GM18517 (cell line): ENCODE measurements around the gene AKT1.
"Not testable (repeated sequence)": the region's sequence is repeated elsewhere in the genome, so short reads cannot be mapped to it uniquely, and the experiment has no call there.

Experiments used
- ATAC-seq: cut with Tn5 transposase; IDR thresholded peaks from one replicate; pipeline ENCODE4 v1.9.1; 2021; ENCODE audit warnings: mild to moderate bottlenecking, moderate library complexity; ENCODE audit not compliant: unreplicated experiment

AKT1 gene

DNA sequence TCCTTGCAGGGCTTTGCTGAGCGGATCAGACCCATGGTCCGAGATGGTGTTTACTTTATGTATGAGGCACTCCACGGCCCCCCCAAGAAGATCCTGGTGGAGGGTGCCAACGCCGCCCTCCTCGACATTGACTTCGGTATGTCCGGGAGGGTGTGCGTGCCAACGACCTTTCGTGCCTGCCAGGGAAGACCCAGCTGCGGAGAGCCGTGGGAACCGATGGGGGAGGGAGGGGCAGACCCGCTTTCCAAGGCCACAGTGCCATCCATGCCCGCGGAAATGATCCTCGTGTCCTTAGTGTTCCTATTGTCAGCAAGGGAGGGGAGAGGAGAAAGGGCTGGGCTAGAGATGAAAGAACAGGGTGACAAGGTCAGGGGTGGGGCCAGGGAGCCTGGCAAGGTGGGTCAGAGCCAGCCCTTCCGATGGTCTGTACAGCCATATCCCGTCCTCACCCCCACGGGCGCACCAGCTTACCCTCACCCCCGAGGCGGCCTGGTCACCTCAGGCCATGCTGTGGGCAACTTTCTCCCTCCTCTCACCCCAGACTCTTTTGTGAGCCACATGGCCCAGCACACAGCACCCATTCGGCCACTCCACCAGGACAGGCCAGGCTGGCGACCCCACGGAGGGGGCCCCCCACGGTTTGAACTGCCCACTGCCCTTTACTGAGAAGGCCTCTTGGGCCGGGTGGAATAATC, 54.3 kb downstream of the AKT1 start:
- ATAC-seq = no peak

GRCh38 chr14:104739546-104740516, 55.7 kb downstream of the AKT1 start:
- ATAC-seq = no peak

DNA sequence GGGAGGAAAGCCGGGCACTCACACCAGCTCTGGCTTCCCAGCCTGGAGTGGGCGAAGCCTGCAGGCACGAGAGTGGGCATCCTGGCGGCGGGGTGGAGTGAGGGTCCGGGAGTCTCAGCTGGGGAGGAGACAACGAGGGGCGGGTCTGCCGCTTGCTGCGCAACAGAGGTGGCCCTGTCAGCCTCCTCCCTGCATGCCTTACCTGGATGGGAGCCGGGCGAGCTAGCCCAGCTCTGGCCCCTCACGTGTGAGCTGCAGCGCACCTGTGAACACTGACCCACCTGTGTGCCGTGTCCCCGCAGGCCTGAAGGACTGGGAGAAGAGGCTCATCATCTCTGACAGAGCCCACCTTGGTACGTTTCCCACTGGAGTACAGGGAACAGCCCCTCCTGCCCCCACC, 56.5 kb downstream of the AKT1 start:
- ATAC-seq = no peak

DNA sequence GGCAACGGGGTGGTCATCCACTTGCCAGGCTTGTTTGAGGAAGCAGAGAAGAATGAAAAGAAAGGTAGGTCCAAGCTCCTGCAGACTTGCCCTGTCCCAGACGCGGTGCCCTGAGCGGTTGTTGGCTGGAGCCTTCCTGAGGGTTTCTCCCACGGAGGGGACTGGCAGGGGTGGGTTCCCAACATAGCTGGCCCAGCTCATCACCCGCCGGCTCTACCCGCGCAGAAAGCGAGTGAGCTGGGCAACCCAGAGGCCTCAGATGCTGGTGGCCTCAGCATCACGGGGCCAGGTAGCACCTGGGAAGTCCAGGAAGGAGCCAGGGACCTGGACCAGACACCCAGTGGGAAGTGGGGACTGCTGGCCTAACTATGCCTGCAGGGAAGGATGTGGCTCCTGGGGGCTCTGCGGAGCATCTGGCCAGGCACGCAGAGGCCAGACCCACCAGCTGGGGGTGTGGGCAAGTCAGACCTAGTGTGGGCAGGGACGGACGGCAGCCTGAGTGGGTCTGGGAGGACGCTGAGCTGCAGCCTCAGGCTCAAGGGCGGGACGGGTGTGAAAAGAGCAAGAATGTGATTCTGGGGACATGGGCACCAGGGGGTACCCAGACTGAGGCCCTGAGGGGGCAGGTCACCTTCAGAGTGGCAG, 57.1 kb downstream of the AKT1 start:
- no peak for ATAC-seq

DNA sequence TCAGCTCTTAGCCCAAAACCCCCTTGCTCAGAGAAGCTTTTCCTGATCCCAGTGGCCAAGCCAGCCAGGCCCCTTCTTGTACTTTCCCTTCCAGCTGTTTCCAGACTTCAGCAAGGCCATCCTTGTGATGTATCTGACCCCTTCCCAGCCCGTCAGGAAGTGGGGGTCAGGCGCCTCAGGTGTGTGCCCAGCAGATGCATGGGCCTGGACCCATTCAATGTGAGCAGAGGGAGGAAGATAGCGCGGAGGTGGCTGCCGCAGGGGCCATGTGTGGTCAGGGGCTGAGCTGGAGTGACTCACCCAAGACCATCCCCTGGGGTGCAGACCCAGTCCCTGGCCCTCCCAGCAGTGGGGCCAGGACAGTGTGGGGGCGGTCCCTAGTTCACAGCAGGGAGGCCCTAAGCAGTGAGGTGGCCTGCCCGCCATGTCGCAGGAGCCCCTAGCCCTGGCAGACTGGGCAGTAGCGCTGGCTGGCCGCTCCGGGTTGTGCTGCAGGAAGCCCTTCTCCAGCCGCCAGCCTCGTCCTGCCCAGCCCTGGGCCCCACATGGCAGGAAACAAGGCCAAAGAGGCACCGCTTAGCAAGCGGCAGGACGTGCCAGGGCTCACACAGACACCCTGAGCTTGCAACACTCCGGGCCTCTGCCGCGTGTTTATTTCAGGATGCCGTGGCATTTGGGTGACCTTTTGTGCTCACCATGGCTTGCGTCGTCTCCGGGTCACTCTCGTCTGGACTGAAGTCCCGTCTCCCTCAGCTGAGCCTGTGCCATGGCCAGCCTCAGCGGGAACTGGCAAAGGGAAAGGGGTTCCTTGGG, 59.5 kb downstream of the AKT1 start:
- no peak for ATAC-seq

DNA sequence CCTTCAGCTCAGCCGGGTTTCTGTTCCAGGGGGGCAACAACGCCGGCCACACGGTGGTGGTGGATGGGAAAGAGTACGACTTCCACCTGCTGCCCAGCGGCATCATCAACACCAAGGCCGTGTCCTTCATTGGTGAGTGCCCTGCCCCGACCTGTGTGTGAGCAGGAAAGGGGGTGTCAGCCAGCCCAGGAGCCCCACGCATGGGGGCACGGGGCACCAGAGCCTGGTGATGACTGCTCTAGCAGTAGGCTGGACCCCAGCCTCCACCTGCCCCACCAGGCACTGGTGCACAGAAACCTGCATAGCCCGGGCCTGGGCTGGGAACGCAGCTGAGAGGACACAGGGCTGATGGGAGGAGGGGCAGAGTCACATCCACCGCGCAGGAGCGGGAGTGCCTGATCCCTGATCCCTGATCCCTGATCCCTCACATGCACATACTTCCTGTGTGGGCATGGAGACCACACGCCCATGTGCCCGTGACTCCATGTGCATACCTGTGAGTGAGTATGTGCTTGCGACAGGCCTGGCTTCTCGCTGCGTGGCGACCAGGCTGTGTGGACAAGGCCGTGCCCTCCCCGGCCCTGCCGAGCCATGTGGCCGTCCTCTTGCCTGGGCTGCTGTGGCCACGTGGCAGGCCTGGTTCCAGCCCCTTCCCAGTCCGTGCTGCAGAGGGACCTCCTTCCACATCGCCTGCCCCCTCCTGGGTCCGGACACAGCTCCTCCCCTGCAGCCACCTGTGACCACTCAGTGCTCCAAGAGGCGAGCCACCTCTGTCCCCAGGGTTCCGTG, 60.4 kb downstream of the AKT1 start:
- no peak for ATAC-seq

DNA sequence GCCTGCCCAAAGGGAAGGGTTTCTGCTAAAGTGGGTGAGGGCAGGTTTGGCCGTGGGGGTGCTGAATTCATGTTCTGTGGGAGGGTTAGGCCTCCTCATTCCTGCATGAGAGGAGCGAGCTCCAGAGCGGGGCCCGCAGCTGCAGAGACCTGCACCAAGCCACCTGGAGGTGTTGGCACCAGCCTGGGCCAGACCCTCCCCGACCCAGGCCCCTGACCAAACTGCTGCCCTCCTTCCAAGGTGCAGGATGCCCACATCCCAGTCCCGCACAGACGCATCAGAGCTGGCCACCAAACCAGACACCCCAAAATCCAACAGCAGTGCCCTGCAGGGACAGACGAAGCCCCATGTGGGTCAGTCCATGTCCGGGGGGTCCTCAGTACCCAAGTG, 61.0 kb downstream of the AKT1 start:
- ATAC-seq = no peak

DNA sequence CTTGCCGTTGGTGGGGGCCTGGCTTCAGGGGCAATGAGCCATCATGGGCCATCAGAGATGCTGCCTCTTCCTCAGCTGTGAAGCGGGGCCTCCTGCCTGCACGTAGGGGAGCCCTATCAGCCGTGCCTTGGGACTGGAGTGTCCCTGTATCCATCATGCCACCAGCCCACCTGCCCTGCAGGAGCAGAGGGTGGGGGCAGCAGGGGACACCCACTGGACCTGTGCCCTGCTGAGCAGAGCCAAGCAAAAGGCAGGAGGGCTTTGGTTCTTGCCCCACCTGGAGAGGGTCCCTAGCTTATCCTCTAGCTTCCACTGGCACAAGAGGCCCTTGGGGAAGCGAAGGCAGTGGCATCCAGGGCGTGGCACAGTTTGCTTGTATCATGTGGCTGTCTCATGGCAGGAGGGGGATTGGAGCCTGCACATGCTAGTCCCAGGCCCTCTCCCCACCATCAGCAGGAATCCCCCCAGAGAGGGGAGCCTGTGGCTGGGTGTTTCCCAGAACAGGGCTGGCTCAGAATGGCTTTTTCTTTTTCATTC, 61.4 kb downstream of the AKT1 start:
- no peak for ATAC-seq

DNA sequence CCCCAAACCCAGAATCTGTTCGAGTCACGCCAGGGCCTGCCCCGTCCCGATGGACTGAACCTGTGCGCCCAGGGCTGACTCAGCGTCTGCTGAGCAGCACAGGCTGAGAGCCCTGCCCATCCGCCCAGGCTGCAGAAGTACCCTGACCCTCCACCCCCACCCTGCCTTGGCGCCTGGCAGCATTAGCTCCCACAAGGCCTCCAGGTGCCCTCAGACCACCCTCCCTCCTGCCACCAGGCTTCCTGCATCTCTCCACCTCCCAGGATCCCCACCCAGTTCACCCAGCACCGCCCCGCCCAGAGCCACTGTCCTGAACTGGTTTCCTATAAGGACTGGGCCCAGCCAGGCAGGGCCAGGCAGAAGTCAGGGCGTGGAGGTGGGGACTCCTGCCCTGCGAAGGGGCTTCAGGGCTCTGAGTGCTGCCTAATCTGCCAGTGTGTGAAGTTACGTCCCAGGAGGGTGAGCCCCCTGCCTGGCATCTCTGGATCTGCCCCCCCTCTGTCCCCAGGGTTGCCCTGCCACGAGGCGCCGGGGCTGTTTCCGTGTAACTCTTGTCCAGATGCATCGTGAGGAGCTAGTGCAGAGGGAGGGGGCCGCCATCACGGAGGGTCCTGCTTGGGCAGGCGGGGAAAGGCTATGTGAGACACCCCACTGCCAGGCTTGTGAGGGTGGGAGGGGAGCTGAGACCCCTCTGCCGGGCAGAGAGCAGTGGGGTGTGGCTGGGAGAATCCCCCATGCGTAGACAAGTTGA, 62.4 kb downstream of the AKT1 start:
- ATAC-seq = no peak

DNA sequence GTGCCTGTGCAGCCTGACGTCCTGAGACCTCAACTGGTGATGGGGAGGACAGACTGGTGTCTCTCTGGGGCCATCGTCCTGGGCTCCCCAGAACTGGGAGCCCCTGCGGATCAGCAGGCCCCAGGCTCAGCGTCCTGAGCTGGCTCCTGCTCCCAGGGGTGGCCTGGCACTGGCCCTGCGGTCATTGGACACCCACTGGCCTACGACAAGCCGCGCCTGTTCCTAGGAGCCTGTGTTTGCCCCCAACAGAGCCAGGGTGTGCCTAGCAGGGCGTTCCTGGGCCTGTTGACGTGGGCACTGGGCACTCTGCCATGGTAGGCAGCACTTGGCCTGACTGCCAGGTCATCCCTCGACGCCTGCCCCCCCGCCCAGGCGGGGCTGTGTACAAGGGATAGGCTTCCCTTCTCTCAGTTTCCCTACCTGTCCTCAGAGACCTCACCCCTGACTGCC, 63.2 kb downstream of the AKT1 start:
- ATAC-seq = no peak

GRCh38 chr14:104731320-104732294, 63.9 kb downstream of the AKT1 start:
- ATAC-seq = no peak

DNA sequence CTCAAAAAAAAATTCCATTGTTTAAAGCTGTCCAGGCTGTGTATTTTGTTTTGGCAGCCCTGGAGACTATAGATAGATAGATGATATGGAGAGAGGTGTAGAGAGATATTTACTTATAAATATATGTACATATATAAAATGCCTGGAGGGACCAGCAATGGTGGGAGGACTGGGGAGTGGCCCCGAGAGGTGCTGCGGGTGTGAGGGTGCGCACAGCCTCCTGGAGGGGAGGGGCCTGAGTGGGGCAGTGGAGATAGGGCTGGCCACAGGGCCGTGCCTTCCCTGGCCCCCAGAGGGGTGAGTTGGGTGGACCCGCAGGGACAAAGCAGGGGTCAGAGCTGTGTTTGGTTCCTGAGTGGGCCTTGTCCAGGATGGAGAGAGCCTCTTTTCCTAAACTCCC, 65.1 kb downstream of the AKT1 start:
- no peak for ATAC-seq

DNA sequence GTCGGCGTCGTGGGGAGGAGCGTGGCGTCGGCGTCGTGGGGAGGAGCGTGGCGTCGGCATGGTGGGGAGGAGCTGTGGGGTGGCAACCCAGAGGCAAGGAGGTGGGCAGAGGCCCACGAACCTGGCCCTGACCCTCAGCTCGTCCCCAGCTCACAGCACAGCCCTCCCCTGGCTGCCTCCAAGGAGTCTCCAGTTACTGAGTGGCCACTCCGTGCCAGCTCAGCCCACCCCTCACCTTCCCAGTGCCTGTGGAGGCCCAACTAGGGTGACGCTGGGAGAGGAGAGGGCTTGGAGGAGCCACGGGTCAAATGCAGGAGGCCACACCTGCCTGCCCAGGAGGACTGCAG, 65.7 kb downstream of the AKT1 start:
- no peak for ATAC-seq

- ATAC-seq = not testable (repeated sequence)
Measured at GRCh38 chr14:104729176-104729834, 66.2 kb downstream of the AKT1 start.

- ATAC-seq = no peak
Measured at GRCh38 chr14:104728631-104729030, 66.9 kb downstream of the AKT1 start.

- ATAC-seq = no peak
Measured at GRCh38 chr14:104726600-104727451, 68.7 kb downstream of the AKT1 start.
